CD1c-positive myeloid dendritic cell (primary cell): ENCODE data around the gene TANC2.

Source experiments
- DNase-seq: peaks from one replicate; pipeline ENCODE4 v3.0.0-alpha.2; 2016; ENCODE audit errors: extremely low spot score

TANC2 gene

GRCh38 chr17:63001689-63002394 lies 35.8 kb downstream of the TANC2 start:
- DNase-seq, result no peak

- DNase-seq, result no peak
Measured at GRCh38 chr17:63002625-63003024, 36.6 kb downstream of the TANC2 start.

- DNase-seq, result no peak
Measured at GRCh38 chr17:63015824-63016223, 49.8 kb downstream of the TANC2 start.
